SK-N-SH treated with all-trans-retinoic acid at 6 μM for 48 hours (cell line): ENCODE results near the gene ALOX5.
"Not testable (repeated sequence)": the region's sequence is repeated elsewhere in the genome, so short reads cannot be mapped to it uniquely, and the experiment has no call there.

Source experiments
- ATAC-seq: fragments of 200-7000 bp; cut with Tn5 transposase; 3 replicates; pipeline ENCODE4 v1.9.1; 2020; ENCODE audit warnings: mild to moderate bottlenecking, moderate library complexity
- ARNTL ChIP-seq: fragments of 450-650 bp; formaldehyde crosslinking; IDR thresholded peaks from 2 replicates; pipeline ENCODE4 v1.5.0; 2020; ENCODE audit warnings: low read depth, mild to moderate bottlenecking, moderate library complexity, borderline replicate concordance
- BACH2 ChIP-seq: fragments of 250-450 bp; sonication (Bioruptor Pico); IDR thresholded peaks from 2 replicates; pipeline ENCODE4 v1.9.0; 2021; ENCODE audit warnings: mild to moderate bottlenecking, borderline replicate concordance
- CREB5 ChIP-seq: fragments of 250-450 bp; sonication (Bioruptor Pico); IDR thresholded peaks from 2 replicates; pipeline ENCODE4 v1.5.1; 2020; ENCODE audit warnings: low read depth, mild to moderate bottlenecking, moderate library complexity
- CSDC2 ChIP-seq: fragments of 250-450 bp; sonication (Bioruptor Pico); IDR thresholded peaks from 2 replicates; pipeline ENCODE4 v1.5.0; 2020; ENCODE audit warnings: mild to moderate bottlenecking, moderate library complexity
- GLIS3 ChIP-seq: fragments of 250-450 bp; sonication (Bioruptor Pico); IDR thresholded peaks from 2 replicates; pipeline ENCODE4 v1.5.0; 2020; ENCODE audit warnings: mild to moderate bottlenecking, moderate library complexity
- ISL1 ChIP-seq: fragments of 250-450 bp; sonication (Bioruptor Pico); IDR thresholded peaks from 2 replicates; pipeline ENCODE4 v2.1.2; 2022; ENCODE audit warnings: mild to moderate bottlenecking, moderate library complexity
- OSR1 ChIP-seq: fragments of 250-450 bp; sonication (Bioruptor Pico); IDR thresholded peaks from 2 replicates; pipeline ENCODE4 v1.8.0; 2022; ENCODE audit warnings: moderate library complexity, mild to moderate bottlenecking, inconsistent platforms
- PPARA ChIP-seq: fragments of 250-450 bp; sonication (Bioruptor Pico); IDR thresholded peaks from 2 replicates; pipeline ENCODE4 v1.5.0; 2020; ENCODE audit warnings: mild to moderate bottlenecking, borderline replicate concordance
- RARB ChIP-seq: fragments of 250-450 bp; sonication (Bioruptor Pico); IDR thresholded peaks from 2 replicates; pipeline ENCODE4 v1.8.0; 2021; ENCODE audit warnings: mild to moderate bottlenecking, moderate library complexity
- SNAI2 ChIP-seq: fragments of 250-450 bp; sonication (Bioruptor Pico); IDR thresholded peaks from 2 replicates; pipeline ENCODE4 v1.5.0; 2020; ENCODE audit warnings: mild to moderate bottlenecking, moderate library complexity
- TCF4 ChIP-seq: fragments of 250-450 bp; sonication (Bioruptor Pico); IDR thresholded peaks from 2 replicates; pipeline ENCODE4 v1.8.0; 2021; ENCODE audit warnings: mild to moderate bottlenecking, moderate library complexity, borderline replicate concordance
- TOX ChIP-seq: fragments of 250-450 bp; sonication (Bioruptor Pico); IDR thresholded peaks from 2 replicates; pipeline ENCODE4 v1.8.0; 2021; ENCODE audit warnings: mild to moderate bottlenecking, moderate library complexity, borderline replicate concordance
- TSHZ2 ChIP-seq: fragments of 250-450 bp; sonication (Bioruptor Pico); IDR thresholded peaks from 2 replicates; pipeline ENCODE4 v1.5.0; 2020; ENCODE audit warnings: mild to moderate bottlenecking, moderate library complexity
- ZC3H10 ChIP-seq: fragments of 250-450 bp; sonication (Bioruptor Pico); IDR thresholded peaks from 2 replicates; pipeline ENCODE4 v1.5.1; 2021; ENCODE audit warnings: mild to moderate bottlenecking, moderate library complexity
- ZFP30 ChIP-seq: fragments of 450-650 bp; formaldehyde crosslinking; IDR thresholded peaks from 2 replicates; pipeline ENCODE4 v1.5.0; 2022; ENCODE audit warnings: mild to moderate bottlenecking, moderate library complexity
- ZNF70 ChIP-seq: fragments of 450-650 bp; formaldehyde crosslinking; IDR thresholded peaks from 2 replicates; pipeline ENCODE4 v1.5.0; 2020; ENCODE audit warnings: mild to moderate bottlenecking, moderate library complexity
- ZNF8 ChIP-seq: fragments of 450-650 bp; formaldehyde crosslinking; IDR thresholded peaks from 2 replicates; pipeline ENCODE4 v1.5.0; 2020; ENCODE audit warnings: mild to moderate bottlenecking, moderate library complexity
- TF ChIP-seq, protein P1 (sequence below): fragments of 250-450 bp; sonication (Bioruptor Pico); IDR thresholded peaks from 2 replicates; pipeline ENCODE4 v1.5.1; 2021; ENCODE audit warnings: mild to moderate bottlenecking, moderate library complexity
- TF ChIP-seq, protein P2 (sequence below): fragments of 250-450 bp; sonication (Bioruptor Pico); IDR thresholded peaks from 2 replicates; pipeline ENCODE4 v1.8.0; 2021; ENCODE audit warnings: low read depth, mild to moderate bottlenecking, moderate library complexity, borderline replicate concordance

ALOX5 gene

DNA sequence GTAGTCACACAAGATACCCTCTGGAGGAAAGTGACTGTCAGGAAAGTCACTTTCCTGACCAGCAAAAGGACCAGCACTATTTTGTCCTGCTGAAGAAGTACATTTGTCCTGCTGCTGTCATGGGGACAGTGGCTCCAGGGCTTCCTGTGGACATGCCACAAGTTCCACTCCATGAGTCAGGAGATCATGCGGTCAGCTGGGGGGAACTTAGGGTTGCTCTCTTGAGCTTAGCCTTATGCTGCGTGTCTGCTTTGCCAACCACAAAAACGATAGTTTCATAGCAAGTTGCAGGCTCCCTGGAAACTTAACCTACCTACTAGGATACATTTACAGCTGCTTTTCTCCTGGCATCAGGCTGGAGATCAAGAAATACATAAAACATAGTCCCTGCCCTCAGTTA is 19.8 kb upstream of the ALOX5 start (continued):
- TF ChIP-seq GLIS3 (CRISPR knock-in tag) = no peak

- no peak for ATAC-seq
- no peak for TF ChIP-seq TSHZ2 (CRISPR knock-in tag)
- no peak for TF ChIP-seq ZNF70 (CRISPR knock-in tag)
- TF ChIP-seq TCF4 = no peak
- no peak for TF ChIP-seq RARB
- no peak for TF ChIP-seq OSR1 (CRISPR knock-in tag)
- no peak for TF ChIP-seq BACH2 (CRISPR knock-in tag)
- no peak for TF ChIP-seq ZNF8 (CRISPR knock-in tag)
- no peak for TF ChIP-seq CREB5 (CRISPR knock-in tag)
- no peak for TF ChIP-seq TOX
- TF ChIP-seq CSDC2 (CRISPR knock-in tag) = no peak
- TF ChIP-seq SNAI2 (CRISPR knock-in tag) = no peak
- no peak for TF ChIP-seq ZC3H10
These were observed 18.5 kb upstream of the ALOX5 start for GRCh38 chr10:45355494-45355893.

DNA sequence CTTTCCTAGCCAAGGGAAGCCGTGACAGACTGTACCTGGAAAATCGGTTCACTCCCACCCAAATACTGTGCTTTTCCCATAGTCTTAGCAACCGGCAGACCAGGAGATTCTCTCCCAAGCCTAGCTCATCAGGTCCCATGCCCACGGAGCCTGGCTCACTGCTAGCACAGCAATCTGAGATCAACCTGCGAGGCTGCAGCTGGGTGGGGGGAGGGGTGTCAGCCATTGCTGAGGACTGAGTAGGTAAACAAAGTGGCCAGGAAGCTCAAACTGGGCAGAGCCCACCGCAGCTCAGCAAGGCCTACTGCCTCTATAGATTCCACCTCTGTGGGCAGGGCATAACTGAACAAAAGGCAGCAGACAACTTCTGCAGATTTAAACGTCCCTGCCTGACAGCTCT is 15.1 kb upstream of the ALOX5 start:
- not testable (repeated sequence) for ATAC-seq

GRCh38 chr10:45361983-45362799 is 11.8 kb upstream of the ALOX5 start:
- ATAC-seq = not testable (repeated sequence)

DNA sequence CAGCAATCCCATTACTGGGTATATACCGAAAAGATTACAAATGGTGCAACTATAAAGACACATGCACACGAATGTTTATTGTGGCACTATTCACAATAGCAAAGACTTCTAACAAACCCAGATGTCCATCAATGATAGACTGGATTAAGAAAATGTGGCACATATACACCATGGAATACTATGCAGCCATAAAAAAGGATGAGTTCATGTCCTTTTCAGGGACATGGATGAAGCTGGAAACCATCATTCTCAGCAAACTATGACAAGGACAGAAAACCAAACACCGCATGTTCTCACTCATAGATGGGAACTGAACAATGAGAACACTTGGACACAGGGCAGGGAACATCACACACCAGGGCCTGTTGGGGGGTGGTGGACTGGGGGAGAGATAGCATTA is 6.4 kb upstream of the ALOX5 start:
- ATAC-seq = not testable (repeated sequence)

DNA sequence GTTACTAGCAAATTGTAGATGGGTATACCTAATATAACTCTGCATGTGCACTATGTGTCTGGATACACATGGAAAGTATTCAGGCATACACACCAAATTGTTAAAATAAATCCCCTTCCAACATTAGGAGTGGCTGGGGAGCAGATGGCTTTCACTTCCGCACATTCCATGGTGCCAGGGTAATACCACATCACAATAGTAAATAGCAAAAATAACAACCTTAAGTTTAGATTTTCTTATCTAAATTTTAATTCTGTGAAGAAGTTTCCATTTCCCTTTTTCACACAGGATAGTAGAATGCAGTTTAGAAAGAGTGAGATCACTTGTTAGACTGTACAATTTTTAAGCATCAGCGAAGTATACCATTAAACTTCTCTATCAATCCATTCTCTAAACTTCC is 5.8 kb upstream of the ALOX5 start:
- no peak for ATAC-seq
- no peak for TF ChIP-seq ZC3H10
- no peak for TF ChIP-seq ARNTL (CRISPR knock-in tag)
- TF ChIP-seq BACH2 (CRISPR knock-in tag) = no peak
- no peak for TF ChIP-seq ZFP30 (CRISPR knock-in tag)
- TF ChIP-seq, protein P1, sequence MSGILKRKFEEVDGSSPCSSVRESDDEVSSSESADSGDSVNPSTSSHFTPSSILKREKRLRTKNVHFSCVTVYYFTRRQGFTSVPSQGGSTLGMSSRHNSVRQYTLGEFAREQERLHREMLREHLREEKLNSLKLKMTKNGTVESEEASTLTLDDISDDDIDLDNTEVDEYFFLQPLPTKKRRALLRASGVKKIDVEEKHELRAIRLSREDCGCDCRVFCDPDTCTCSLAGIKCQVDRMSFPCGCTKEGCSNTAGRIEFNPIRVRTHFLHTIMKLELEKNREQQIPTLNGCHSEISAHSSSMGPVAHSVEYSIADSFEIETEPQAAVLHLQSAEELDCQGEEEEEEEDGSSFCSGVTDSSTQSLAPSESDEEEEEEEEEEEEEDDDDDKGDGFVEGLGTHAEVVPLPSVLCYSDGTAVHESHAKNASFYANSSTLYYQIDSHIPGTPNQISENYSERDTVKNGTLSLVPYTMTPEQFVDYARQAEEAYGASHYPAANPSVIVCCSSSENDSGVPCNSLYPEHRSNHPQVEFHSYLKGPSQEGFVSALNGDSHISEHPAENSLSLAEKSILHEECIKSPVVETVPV (CRISPR knock-in tag) = no peak

DNA sequence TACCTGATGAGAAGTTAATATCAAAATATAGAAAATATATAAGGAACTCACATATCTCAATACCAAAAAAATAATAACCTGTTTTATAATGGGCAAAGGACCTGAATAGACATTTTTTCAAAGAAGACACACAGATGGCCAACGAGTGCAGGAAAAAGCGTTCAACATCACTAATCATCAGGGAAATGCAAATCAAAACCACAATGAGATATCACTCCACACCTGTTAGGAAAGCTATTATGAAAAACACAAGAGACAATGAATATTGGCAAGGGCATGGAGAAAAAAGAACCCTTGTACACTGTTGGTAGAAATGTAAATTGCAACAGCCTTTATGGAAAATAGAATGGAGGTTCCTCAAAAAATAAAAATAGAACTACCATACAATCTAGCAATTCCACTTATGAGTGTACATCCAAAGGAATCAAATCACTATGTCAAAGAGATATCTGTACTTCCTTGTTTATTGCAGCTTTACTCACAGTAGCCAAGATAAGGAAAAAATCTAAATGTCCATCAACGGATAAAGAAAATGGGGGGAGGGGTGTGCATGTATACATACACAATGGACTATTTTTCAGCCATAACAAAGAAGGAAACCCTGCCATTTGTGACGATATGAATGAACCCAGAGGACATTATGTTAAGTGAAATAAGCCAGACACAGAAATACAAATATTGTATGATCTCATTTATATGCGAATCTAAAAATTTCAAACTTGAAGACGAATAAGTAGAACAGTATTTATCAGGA is 3.6 kb upstream of the ALOX5 start:
- no peak for ATAC-seq
- TF ChIP-seq, protein P2, sequence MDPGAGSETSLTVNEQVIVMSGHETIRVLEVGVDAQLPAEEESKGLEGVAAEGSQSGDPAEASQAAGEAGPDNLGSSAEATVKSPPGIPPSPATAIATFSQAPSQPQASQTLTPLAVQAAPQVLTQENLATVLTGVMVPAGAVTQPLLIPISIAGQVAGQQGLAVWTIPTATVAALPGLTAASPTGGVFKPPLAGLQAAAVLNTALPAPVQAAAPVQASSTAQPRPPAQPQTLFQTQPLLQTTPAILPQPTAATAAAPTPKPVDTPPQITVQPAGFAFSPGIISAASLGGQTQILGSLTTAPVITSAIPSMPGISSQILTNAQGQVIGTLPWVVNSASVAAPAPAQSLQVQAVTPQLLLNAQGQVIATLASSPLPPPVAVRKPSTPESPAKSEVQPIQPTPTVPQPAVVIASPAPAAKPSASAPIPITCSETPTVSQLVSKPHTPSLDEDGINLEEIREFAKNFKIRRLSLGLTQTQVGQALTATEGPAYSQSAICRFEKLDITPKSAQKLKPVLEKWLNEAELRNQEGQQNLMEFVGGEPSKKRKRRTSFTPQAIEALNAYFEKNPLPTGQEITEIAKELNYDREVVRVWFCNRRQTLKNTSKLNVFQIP (CRISPR knock-in tag) = no peak
- no peak for TF ChIP-seq TOX
- TF ChIP-seq PPARA (CRISPR knock-in tag) = no peak
- TF ChIP-seq CREB5 (CRISPR knock-in tag) = no peak
- TF ChIP-seq ZC3H10 = no peak
- TF ChIP-seq, protein P1 (CRISPR knock-in tag) = no peak
- TF ChIP-seq ZNF8 (CRISPR knock-in tag) = no peak
- TF ChIP-seq CSDC2 (CRISPR knock-in tag) = no peak
- TF ChIP-seq TCF4 = no peak
- TF ChIP-seq ZNF70 (CRISPR knock-in tag) = no peak
- TF ChIP-seq ZFP30 (CRISPR knock-in tag) = no peak
- TF ChIP-seq ISL1 (CRISPR knock-in tag) = no peak
- TF ChIP-seq GLIS3 (CRISPR knock-in tag) = no peak
- no peak for TF ChIP-seq RARB
